K562 (cell line): ENCODE data around the gene LOC128125822.

Experiments used
- ATAC-seq: fragments of 200-7000 bp; cut with Tn5 transposase; 3 replicates; pipeline ENCODE4 v1.9.1; 2020; ENCODE audit warnings: moderate library complexity
- BruUV-seq: library from RNA; stranded (reverse); fragments of 400-500 nt; replicated peaks from 2 replicates; lab custom pipeline; 2021; lab: Mats Ljungman, UMichigan
- CTCF ChIA-PET: fragments of 300-600 bp; formaldehyde crosslinking; extraction: SDS; loops from one replicate; lab custom pipeline; 2021; ENCODE audit warnings: low intra/inter-chr PET ratio; lab: Yijun Ruan, JAX
- POLR2A ChIA-PET: fragments of 300-600, 350-650 bp; sonication (Branson Sonifier 250); formaldehyde crosslinking; extraction: SDS; loops from one replicate; lab custom pipeline; 2021; ENCODE audit warnings: antibody characterized with exemption, inconsistent platforms; lab: Yijun Ruan, JAX
- DNase-seq, 4 experiments: peaks; one replicate each; pipeline versions ENCODE4 v3.0.0 to v3.0.0-alpha.2; 2011 to 2018; ENCODE audit warnings: low spot score in 3 of 4, mixed read lengths in 3 of 4; ENCODE audit errors: extremely low read depth in 1 of 4
- FAIRE-seq: peaks from 2 replicates; lab custom pipeline; 2011; peaks lifted over from hg19 to GRCh38; lab: Jason Lieb, UNC
- H2AFZ ChIP-seq: 2 replicates; pipeline ENCODE4 v1.6.0; 2011; ENCODE audit warnings: low read depth, low read length, control low read depth, inconsistent platforms
- H3K27ac ChIP-seq: fragments of 200-600 bp; 3 replicates; pipeline ENCODE4 v1.8.0; 2011; ENCODE audit warnings: low read depth, mild to moderate bottlenecking, control low read depth, inconsistent platforms, low read length, moderate library complexity, mixed read lengths; ENCODE audit errors: extremely low read depth
- H3K27me3 ChIP-seq, 2 experiments: fragments of 300-600 bp in 1 of 2; 2 replicates in 1 of 2; 3 replicates in 1 of 2; pipeline versions ENCODE4 v1.6.0 to v1.8.0; 2011; ENCODE audit warnings: inconsistent platforms in 2 of 2, low read length in 2 of 2, mild to moderate bottlenecking in 1 of 2, mixed read lengths in 1 of 2, moderate library complexity in 1 of 2; ENCODE audit not compliant: control insufficient read depth in 2 of 2, insufficient read depth in 2 of 2
- H3K36me3 ChIP-seq: fragments of 300-600 bp; 3 replicates; pipeline ENCODE4 v1.8.0; 2011; ENCODE audit warnings: mild to moderate bottlenecking, low read length, inconsistent platforms; ENCODE audit not compliant: control insufficient read depth, insufficient read depth
- H3K4me1 ChIP-seq, 2 experiments: fragments of 200-600 bp in 1 of 2; replicated peaks in 1 of 2; 2 replicates in 1 of 2; 3 replicates in 1 of 2; pipeline versions ENCODE4 v1.5.1 to v1.8.0; 2011; ENCODE audit warnings: inconsistent platforms in 2 of 2, low read length in 2 of 2, mild to moderate bottlenecking in 1 of 2, mixed read lengths in 1 of 2, moderate library complexity in 1 of 2; ENCODE audit not compliant: control insufficient read depth in 2 of 2, insufficient read depth in 2 of 2
- H3K4me2 ChIP-seq: 2 replicates; pipeline ENCODE4 v1.6.1; 2011; ENCODE audit warnings: low read length, control low read depth, inconsistent platforms, mixed read lengths; ENCODE audit not compliant: insufficient read depth
- H3K4me3 ChIP-seq: fragments of 200-600 bp; sonication (generic), shearing (Covaris generic); 2 replicates; pipeline ENCODE4 v1.5.1; 2016; ENCODE audit warnings: control low read depth, inconsistent platforms
- H3K79me2 ChIP-seq: fragments of 200-600 bp; 3 replicates; pipeline ENCODE4 v1.8.0; 2011; ENCODE audit warnings: low read length, inconsistent platforms; ENCODE audit not compliant: control insufficient read depth, insufficient read depth
- H3K9ac ChIP-seq, 2 experiments: 2 replicates each; pipeline versions ENCODE4 v1.6.0 to v1.6.1; 2011; ENCODE audit warnings: low read depth in 2 of 2, low read length in 2 of 2, control low read depth in 1 of 2, inconsistent platforms in 1 of 2, mild to moderate bottlenecking in 1 of 2, mixed read lengths in 1 of 2; ENCODE audit not compliant: insufficient read depth in 1 of 2
- H3K9me1 ChIP-seq: one replicate; pipeline ENCODE4 v1.6.0; 2011; ENCODE audit warnings: inconsistent platforms, mild to moderate bottlenecking, low read length, moderate library complexity; ENCODE audit not compliant: control insufficient read depth, insufficient read depth
- H3K9me3 ChIP-seq: replicated peaks from 2 replicates; pipeline ENCODE4 v1.5.1; 2011; ENCODE audit warnings: low read depth, low read length, inconsistent platforms; ENCODE audit not compliant: control insufficient read depth, insufficient read depth
- H4K20me1 ChIP-seq: replicated peaks from 2 replicates; pipeline ENCODE4 v1.6.1; 2011; ENCODE audit warnings: low read length, inconsistent platforms, mixed read lengths; ENCODE audit not compliant: control insufficient read depth, insufficient read depth
- ATF1 ChIP-seq, 2 experiments: fragments of 450-650 bp in 1 of 2; IDR thresholded peaks; 2 replicates each; pipeline ENCODE4 v1.6.1; 2016; ENCODE audit warnings: missing compliant biosample characterization in 1 of 2, missing genetic modification characterization in 1 of 2
- CBFA2T3 ChIP-seq: fragments of 450-650 bp; IDR thresholded peaks from 2 replicates; pipeline ENCODE4 v1.6.1; 2017
- CHD2 ChIP-seq: IDR thresholded peaks from 2 replicates; pipeline ENCODE4 v1.6.1; 2011; ENCODE audit warnings: low read depth, low read length
- CTCFL ChIP-seq: IDR thresholded peaks from 2 replicates; pipeline ENCODE4 v1.6.1; 2011; ENCODE audit warnings: borderline replicate concordance, low read depth, mild to moderate bottlenecking, moderate library complexity, low read length; ENCODE audit not compliant: insufficient read depth, poor library complexity, severe bottlenecking
- FOSL1 ChIP-seq: fragments of 200-800 bp; sonication (Bioruptor generic); conservative IDR thresholded peaks from 2 replicates; pipeline ENCODE4 v1.6.1; 2016; ENCODE audit warnings: missing genetic modification characterization, missing compliant biosample characterization
- GABPA ChIP-seq: fragments of 200-800 bp; sonication (Bioruptor generic); conservative IDR thresholded peaks from 2 replicates; pipeline ENCODE4 v1.6.1; 2016; ENCODE audit warnings: low read depth, missing genetic modification characterization, missing compliant biosample characterization
- HDAC1 ChIP-seq, 2 experiments: fragments of 450-650 bp; IDR thresholded peaks; 2 replicates each; pipeline ENCODE4 v1.6.1; 2016 to 2017; ENCODE audit warnings: inconsistent platforms in 1 of 2, mild to moderate bottlenecking in 1 of 2, moderate library complexity in 1 of 2
- HMG20A ChIP-seq: fragments of 450-650 bp; formaldehyde crosslinking; conservative IDR thresholded peaks from 2 replicates; pipeline ENCODE4 v1.4.0; 2020; ENCODE audit warnings: mild to moderate bottlenecking, mixed read lengths
- MIER1 ChIP-seq: fragments of 450-650 bp; IDR thresholded peaks from 2 replicates; pipeline ENCODE4 v1.6.1; 2016; ENCODE audit warnings: antibody characterized with exemption, mild to moderate bottlenecking, low read depth
- MTA3 ChIP-seq: fragments of 450-650 bp; formaldehyde crosslinking; IDR thresholded peaks from 2 replicates; pipeline ENCODE4 v1.6.1; 2017; ENCODE audit warnings: mild to moderate bottlenecking, borderline replicate concordance
- RBM39 ChIP-seq: fragments of 200-400 bp; formaldehyde crosslinking; optimal IDR thresholded peaks from 2 replicates; pipeline ENCODE3; 2018; ENCODE audit warnings: low read depth, low read length
- SNIP1 ChIP-seq: fragments of 450-650 bp; IDR thresholded peaks from 2 replicates; pipeline ENCODE4 v1.7.1; 2017; ENCODE audit warnings: low read depth, mild to moderate bottlenecking
- SRSF9 ChIP-seq: fragments of 200-400 bp; formaldehyde crosslinking; IDR thresholded peaks from 2 replicates; pipeline ENCODE4 v1.6.1; 2017; ENCODE audit warnings: low read depth, low read length, borderline replicate concordance
- TAF9B ChIP-seq: fragments of 450-650 bp; IDR thresholded peaks from 2 replicates; pipeline ENCODE4 v1.6.1; 2018; ENCODE audit warnings: mild to moderate bottlenecking; ENCODE audit not compliant: partially characterized antibody
- TFAM ChIP-seq: fragments of 250-450 bp; sonication (Bioruptor Pico); conservative IDR thresholded peaks from 2 replicates; pipeline ENCODE4 v1.5.0; 2021; ENCODE audit warnings: mild to moderate bottlenecking, moderate library complexity
- U2AF2 ChIP-seq: fragments of 200-400 bp; formaldehyde crosslinking; optimal IDR thresholded peaks from 2 replicates; pipeline ENCODE3; 2017; ENCODE audit warnings: low read depth, mild to moderate bottlenecking, low read length
- ZBTB12 ChIP-seq: fragments of 250-450 bp; sonication (Bioruptor Pico); IDR thresholded peaks from 2 replicates; pipeline ENCODE4 v1.4.0; 2020
- ZNF146 ChIP-seq: IDR thresholded peaks from one replicate; pipeline ENCODE4 v1.6.1; 2018; ENCODE audit warnings: missing compliant biosample characterization; ENCODE audit not compliant: unreplicated experiment
- ZNF511 ChIP-seq: sonication (generic); formaldehyde crosslinking; IDR thresholded peaks from 2 replicates; pipeline ENCODE4 v1.8.0; 2022; ENCODE audit warnings: mild to moderate bottlenecking, missing genetic modification reagents
- ZNF764 ChIP-seq: fragments of 250-450 bp; sonication (Bioruptor Pico); IDR thresholded peaks from 2 replicates; pipeline ENCODE4 v1.4.0; 2020; ENCODE audit warnings: low read depth, mild to moderate bottlenecking, moderate library complexity
- WGBS: fragments of 100-300 bp; shearing (Covaris generic); methylation state at CpG from one replicate; pipeline ENCODE4 v1.1.6; 2016; ENCODE audit warnings: low coverage, mixed read lengths; ENCODE audit not compliant: insufficient coverage; ENCODE audit errors: missing lambda C conversion rate; 5-methylcytosine and 5-hydroxymethylcytosine counted together
- in situ Hi-C: fragments of 300-500 bp; cut with MboI; formaldehyde crosslinking; loops from 4 replicates; pipeline ENCODE4 v1.15.0; 2018; ENCODE audit warnings: inconsistent platforms, mixed read lengths
- intact Hi-C: fragments of 100-400 bp; cut with micrococcal nuclease; formaldehyde crosslinking; loops from 2 replicates; pipeline ENCODE4 v1.14.2; 2022

Gene LOC128125822

GRCh38 chr6:63523630-63524029 lies 48.6 kb upstream of the LOC128125822 start:
- H3K4me1 ChIP-seq: no peaks in the 10 kb centered on the region
- in situ Hi-C loops (no loop called here), intact Hi-C loops (no loop called here)
- no peak for FAIRE-seq
- H3K4me2 ChIP-seq: no peak overlapping the region
- 5% methylated on average over 4 of the region's 4 CpGs for WGBS
- DNase-seq: no peak
- no peak overlapping the region for H2AFZ ChIP-seq
- ChIA-PET POLR2A (no interaction called here), CTCF (no interaction called here)
- no peak for ATAC-seq
- H3K27ac ChIP-seq: no peak overlapping the region
- H3K9me1 ChIP-seq: no peaks in the 10 kb centered on the region
- no peaks in the 10 kb centered on the region for H3K9me3 ChIP-seq
- TF ChIP-seq RBM39 (no peak), ZBTB12 (CRISPR knock-in tag) (no peak), HMG20A (no peak), CHD2 (no peak), FOSL1 (tag) (no peak), ATF1 (CRISPR knock-in tag; IDR thresholded peaks at IDR 0.05) (no peak), ATF1 (tag; IDR thresholded peaks at IDR 0.05) (no peak), GABPA (tag) (no peak), SRSF9 (no peak), TAF9B (no peak), ZNF764 (no peak), U2AF2 (no peak), CTCFL (no peak), ZNF146 (CRISPR knock-in tag) (no peak), SNIP1 (no peak), CBFA2T3 (no peak), ZNF511 (no peak), TFAM (no peak), MIER1 (no peak), HDAC1 (IDR thresholded peaks at IDR 0.05) (no peak), MTA3 (no peak)
- H3K4me3 ChIP-seq: no peak overlapping the region
- no TSS peak for BruUV-seq
- H3K9ac ChIP-seq: no peak overlapping the region
- H3K27me3 ChIP-seq: no peaks in the 10 kb centered on the region
- no peaks in the 10 kb centered on the region for H3K79me2 ChIP-seq
- no peaks in the 10 kb centered on the region for H4K20me1 ChIP-seq
- no peaks in the 10 kb centered on the region for H3K36me3 ChIP-seq
